Kidney (tissue), 14 donors: ENCODE measurements around the gene TRIM9. TPM values are rescaled to one million over a fixed set of nuclear protein-coding genes. Genes with fewer than 3 reads are reported as not detected.

Source experiments
- DNase-seq, 5 donors: peaks; one replicate each; pipeline ENCODE4 v3.0.0-alpha.2; 2013 to 2020
- FAIRE-seq: peaks from 2 replicates; lab custom pipeline; 2012; peaks lifted over from hg19 to GRCh38; lab: Jason Lieb, UNC
- H3K27ac ChIP-seq, 2 donors: one replicate each; pipeline ENCODE4 v1.7.0; 2013; ENCODE audit warnings: low read depth in 2 of 2, low read length in 2 of 2, inconsistent platforms in 1 of 2
- H3K27me3 ChIP-seq: one replicate; pipeline ENCODE4 v1.7.1; 2013; ENCODE audit warnings: low read length, inconsistent platforms; ENCODE audit not compliant: control insufficient read depth, insufficient read depth
- H3K36me3 ChIP-seq, 3 donors: one replicate each; pipeline versions ENCODE4 v1.7.0 to v1.7.1; 2013; ENCODE audit warnings: low read length in 3 of 3, control low read depth in 1 of 3, inconsistent platforms in 1 of 3; ENCODE audit not compliant: insufficient read depth in 3 of 3, control insufficient read depth in 2 of 3
- H3K4me1 ChIP-seq, 3 donors: one replicate each; pipeline versions ENCODE4 v1.7.0 to v1.7.1; 2013; ENCODE audit warnings: low read length in 3 of 3, inconsistent platforms in 1 of 3, low read depth in 1 of 3; ENCODE audit not compliant: control insufficient read depth in 2 of 3, insufficient read depth in 2 of 3
- H3K4me3 ChIP-seq, 3 donors: one replicate each; pipeline versions ENCODE4 v1.7.0 to v1.8.1; 2013; ENCODE audit warnings: low read length in 3 of 3, control low read depth in 1 of 3, inconsistent platforms in 1 of 3
- H3K9ac ChIP-seq, 3 donors: one replicate each; pipeline versions ENCODE4 v1.7.0 to v1.7.1; 2013; ENCODE audit warnings: low read length in 3 of 3, control low read depth in 1 of 3, inconsistent platforms in 1 of 3
- H3K9me3 ChIP-seq, 3 donors: one replicate each; pipeline versions ENCODE4 v1.7.0 to v1.7.1; 2013; ENCODE audit warnings: low read length in 3 of 3, control low read depth in 1 of 3, inconsistent platforms in 1 of 3; ENCODE audit not compliant: control insufficient read depth in 2 of 3, insufficient read depth in 1 of 3
- intact Hi-C: fragments of 100-400 bp; cut with DNase I; formaldehyde crosslinking; loops from one replicate; pipeline ENCODE4 v1.11.1; 2022
- polyA plus RNA-seq: library from polyadenylated mRNA; stranded (reverse); fragments of 350-450 nt; fragmentation: Illumina TruSeq; extraction: RNeasy Lipid Tissue Mini Kit (QIAGEN cat#74804); gene quantifications from one replicate; pipeline ENCODE4 v1.2.3, GENCODE V29; 2014; ENCODE audit warnings: low read depth, low replicate concordance; ENCODE audit not compliant: insufficient read depth
- total RNA-seq: library from RNA; stranded (reverse); fragmentation: NEBNext Ultra II Directional; extraction: Animal tissue kit (Norgen Biotek cat#: 25700); gene quantifications from one replicate; pipeline ENCODE4 v1.2.1, GENCODE V29; 2021
- TF ChIP-seq, protein P1 (sequence below): IDR thresholded peaks from 3 replicates; pipeline ENCODE4 v1.5.1; 2012; ENCODE audit warnings: mild to moderate bottlenecking, moderate library complexity, borderline replicate concordance; ENCODE audit not compliant: insufficient read depth; ENCODE audit errors: extremely low read depth
- donor health status: control.
- donor health status: control.
- donor health status: control.
- donor health status: control.
- donor health status: control.
- donor health status: DM: yes; HTN: yes; CAD: no.
- donor health status: Normal renal cell carcinoma (clear cell type).

The TRIM9 gene
- total and polyA plus RNA-seq, 2 donors from 2014 or later, result 0.67 to 2.0 TPM

DNA sequence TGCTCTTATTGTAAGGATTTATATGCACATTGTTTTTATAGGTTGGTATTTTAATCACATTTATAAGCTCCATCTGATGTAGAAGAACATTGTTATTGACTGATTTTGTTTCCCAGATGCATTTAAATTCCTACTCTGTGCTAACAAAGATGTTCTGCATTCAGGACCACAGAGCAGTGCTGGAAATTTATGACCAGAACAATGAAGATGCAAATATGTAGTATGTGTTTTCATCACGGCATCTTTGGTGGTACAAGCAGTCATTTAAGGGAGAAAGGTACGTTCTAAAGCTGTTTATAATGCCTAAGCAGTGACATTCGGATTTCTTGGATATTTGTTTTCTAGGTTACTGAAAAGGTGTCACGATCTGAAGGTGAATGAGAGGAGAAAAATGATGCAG, 66.5 kb downstream of the TRIM9 start:
- DNase-seq (no peak), FAIRE-seq (no peak)
- Histone ChIP-seq H3K27me3 (no peaks in the 10 kb centered on the region), H3K36me3 (no peaks in the 10 kb centered on the region), H3K27ac (no peak overlapping the region), H3K9ac (no peak overlapping the region), H3K4me3 (no peak overlapping the region), H3K9me3 (no peaks in the 10 kb centered on the region), H3K4me1 (no peaks in the 10 kb centered on the region)
- TF ChIP-seq, protein P1, sequence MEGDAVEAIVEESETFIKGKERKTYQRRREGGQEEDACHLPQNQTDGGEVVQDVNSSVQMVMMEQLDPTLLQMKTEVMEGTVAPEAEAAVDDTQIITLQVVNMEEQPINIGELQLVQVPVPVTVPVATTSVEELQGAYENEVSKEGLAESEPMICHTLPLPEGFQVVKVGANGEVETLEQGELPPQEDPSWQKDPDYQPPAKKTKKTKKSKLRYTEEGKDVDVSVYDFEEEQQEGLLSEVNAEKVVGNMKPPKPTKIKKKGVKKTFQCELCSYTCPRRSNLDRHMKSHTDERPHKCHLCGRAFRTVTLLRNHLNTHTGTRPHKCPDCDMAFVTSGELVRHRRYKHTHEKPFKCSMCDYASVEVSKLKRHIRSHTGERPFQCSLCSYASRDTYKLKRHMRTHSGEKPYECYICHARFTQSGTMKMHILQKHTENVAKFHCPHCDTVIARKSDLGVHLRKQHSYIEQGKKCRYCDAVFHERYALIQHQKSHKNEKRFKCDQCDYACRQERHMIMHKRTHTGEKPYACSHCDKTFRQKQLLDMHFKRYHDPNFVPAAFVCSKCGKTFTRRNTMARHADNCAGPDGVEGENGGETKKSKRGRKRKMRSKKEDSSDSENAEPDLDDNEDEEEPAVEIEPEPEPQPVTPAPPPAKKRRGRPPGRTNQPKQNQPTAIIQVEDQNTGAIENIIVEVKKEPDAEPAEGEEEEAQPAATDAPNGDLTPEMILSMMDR, result no peak
- intact Hi-C loops, result no loop called here

DNA sequence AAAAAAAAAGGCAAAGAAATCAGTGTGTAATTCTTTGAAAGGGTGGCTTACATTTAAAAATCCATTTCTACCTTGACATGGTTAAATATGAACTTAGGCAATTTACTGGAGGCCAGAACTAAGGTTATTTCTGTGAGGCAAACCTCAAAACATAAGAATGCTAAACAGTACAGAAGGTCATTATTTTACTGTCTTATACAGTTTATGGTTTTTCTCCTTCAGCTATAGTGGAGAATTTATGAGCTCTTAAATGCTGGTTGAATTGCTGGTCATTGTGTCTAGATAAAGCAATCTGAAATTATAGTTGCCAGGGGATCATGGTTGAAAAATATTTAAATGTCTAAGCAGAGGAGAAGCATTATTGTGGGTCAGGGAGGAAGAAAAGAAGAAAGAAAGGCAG, 70.5 kb downstream of the TRIM9 start:
- Histone ChIP-seq H3K36me3 (no peaks in the 10 kb centered on the region), H3K4me1 (no peaks in the 10 kb centered on the region), H3K27me3 (no peaks in the 10 kb centered on the region), H3K9ac (no peak overlapping the region), H3K4me3 (no peak overlapping the region), H3K27ac (no peak overlapping the region), H3K9me3 (no peaks in the 10 kb centered on the region)
- DNase-seq, result peak in 1 of 5 donors; percentile 37
- intact Hi-C loops, result no loop called here
- FAIRE-seq, result no peak
- TF ChIP-seq, protein P1, result no peak

DNA sequence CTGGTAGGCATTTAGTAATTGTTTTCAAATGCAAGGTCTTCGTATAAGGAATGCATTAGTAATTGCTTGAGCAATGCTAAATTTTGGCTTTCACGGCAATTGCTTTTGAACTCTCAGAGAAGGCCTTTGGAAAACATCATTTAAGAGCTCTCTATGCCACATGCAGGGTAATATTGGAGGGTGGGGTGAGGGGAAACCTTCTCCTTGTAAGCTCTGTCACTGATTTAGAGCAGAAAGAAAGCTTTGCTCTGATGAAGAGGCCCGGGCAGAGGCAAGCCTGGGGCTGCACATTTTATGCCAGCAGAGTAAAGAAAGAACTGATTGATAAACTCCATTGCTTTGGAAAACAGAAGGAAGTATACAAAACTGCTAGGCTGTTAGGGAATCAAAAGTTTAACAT, 70.9 kb downstream of the TRIM9 start:
- no peak overlapping the region for H3K4me3 ChIP-seq
- H3K27ac ChIP-seq, result no peak overlapping the region
- H3K27me3 ChIP-seq, result no peaks in the 10 kb centered on the region
- no peak for FAIRE-seq
- TF ChIP-seq, protein P1, result no peak
- H3K9me3 ChIP-seq, result no peaks in the 10 kb centered on the region
- intact Hi-C loops, result no loop called here
- no peak for DNase-seq
- H3K4me1 ChIP-seq, result no peaks in the 10 kb centered on the region
- no peaks in the 10 kb centered on the region for H3K36me3 ChIP-seq
- H3K9ac ChIP-seq, result no peak overlapping the region

DNA sequence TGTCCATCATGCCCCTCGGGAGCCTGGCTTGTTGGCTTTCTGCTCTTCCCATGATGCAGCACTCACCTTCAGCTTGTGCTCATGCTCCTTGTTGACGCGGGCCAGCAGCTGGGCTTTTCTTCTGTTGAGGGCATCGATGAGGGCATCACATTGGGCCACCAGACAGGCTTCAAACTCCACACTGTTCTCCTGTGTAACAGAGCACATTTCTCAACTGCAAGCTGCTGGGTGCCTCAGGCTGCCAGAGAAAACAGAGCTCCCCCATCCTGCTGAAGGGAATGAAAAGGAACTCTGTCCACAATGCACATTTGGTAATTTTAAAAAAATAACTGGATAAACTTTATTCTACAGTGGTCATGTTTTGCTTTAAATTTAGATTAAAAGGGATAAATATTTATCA, 72.1 kb downstream of the TRIM9 start:
- Histone ChIP-seq H3K9me3 (no peaks in the 10 kb centered on the region), H3K9ac (no peak overlapping the region), H3K36me3 (no peaks in the 10 kb centered on the region), H3K27me3 (no peaks in the 10 kb centered on the region), H3K4me1 (no peaks in the 10 kb centered on the region), H3K4me3 (no peak overlapping the region), H3K27ac (no peak overlapping the region)
- DNase-seq, result no peak
- FAIRE-seq, result no peak
- TF ChIP-seq, protein P1, result no peak
- intact Hi-C loops, result no loop called here
